ENCODE data around the gene TSN.

DNA sequence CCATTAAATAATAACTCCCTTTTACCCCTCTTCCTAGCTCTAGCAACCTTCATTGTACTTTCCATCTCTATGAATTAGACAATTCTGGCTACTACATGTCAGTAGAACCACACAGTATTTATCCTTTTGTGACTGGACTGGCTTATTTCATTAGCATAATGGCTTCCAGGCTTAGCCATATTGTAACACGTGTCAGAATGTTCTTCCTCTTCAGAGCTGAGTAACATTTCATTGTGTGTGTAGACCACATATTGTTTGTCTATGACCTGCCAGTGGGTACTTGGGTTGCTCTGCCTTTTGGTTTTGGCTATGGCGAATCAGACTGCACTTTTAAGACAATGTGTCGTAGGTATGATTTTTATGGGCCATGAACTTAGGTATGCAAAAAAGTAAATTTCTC is 20.9 kb downstream of the TSN start:
- TF ChIP-seq POLR2AphosphoS5 (IDR thresholded peaks at IDR 0.05; ENCODE audit: low read depth, low read length) (no peak), SIN3A (IDR thresholded peaks at IDR 0.05; ENCODE audit: borderline replicate concordance, insufficient read depth, low read length) (no peak), FOXP2 (optimal IDR thresholded peaks at IDR 0.05; ENCODE audit: borderline replicate concordance, extremely low read depth, extremely low read length, insufficient read depth) (no peak), TAF1 (IDR thresholded peaks at IDR 0.05; ENCODE audit: borderline replicate concordance, insufficient read depth, low read length) (no peak)
- TF ChIP-seq, protein P1, sequence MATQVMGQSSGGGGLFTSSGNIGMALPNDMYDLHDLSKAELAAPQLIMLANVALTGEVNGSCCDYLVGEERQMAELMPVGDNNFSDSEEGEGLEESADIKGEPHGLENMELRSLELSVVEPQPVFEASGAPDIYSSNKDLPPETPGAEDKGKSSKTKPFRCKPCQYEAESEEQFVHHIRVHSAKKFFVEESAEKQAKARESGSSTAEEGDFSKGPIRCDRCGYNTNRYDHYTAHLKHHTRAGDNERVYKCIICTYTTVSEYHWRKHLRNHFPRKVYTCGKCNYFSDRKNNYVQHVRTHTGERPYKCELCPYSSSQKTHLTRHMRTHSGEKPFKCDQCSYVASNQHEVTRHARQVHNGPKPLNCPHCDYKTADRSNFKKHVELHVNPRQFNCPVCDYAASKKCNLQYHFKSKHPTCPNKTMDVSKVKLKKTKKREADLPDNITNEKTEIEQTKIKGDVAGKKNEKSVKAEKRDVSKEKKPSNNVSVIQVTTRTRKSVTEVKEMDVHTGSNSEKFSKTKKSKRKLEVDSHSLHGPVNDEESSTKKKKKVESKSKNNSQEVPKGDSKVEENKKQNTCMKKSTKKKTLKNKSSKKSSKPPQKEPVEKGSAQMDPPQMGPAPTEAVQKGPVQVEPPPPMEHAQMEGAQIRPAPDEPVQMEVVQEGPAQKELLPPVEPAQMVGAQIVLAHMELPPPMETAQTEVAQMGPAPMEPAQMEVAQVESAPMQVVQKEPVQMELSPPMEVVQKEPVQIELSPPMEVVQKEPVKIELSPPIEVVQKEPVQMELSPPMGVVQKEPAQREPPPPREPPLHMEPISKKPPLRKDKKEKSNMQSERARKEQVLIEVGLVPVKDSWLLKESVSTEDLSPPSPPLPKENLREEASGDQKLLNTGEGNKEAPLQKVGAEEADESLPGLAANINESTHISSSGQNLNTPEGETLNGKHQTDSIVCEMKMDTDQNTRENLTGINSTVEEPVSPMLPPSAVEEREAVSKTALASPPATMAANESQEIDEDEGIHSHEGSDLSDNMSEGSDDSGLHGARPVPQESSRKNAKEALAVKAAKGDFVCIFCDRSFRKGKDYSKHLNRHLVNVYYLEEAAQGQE (IDR thresholded peaks at IDR 0.05; ENCODE audit: insufficient read depth in 1 of 2, low read depth in 2 of 2, low read length in 2 of 2), result no peak

All from PFSK-1 (cell line).